Cardiac septum (tissue), 1 donor: ENCODE data around the gene PCTP. TPM values are rescaled to one million over a fixed set of nuclear protein-coding genes. Genes with fewer than 3 reads are reported as not detected.
A peak's percentile ranks its signal among the peaks of the same experiment; 100 is the strongest.

Source experiments
- DNase-seq: peaks from one replicate; pipeline ENCODE4 v3.0.0-alpha.2; 2020; ENCODE audit warnings: low spot score
- intact Hi-C: fragments of 100-400 bp; cut with DNase I; formaldehyde crosslinking; loops from one replicate; pipeline ENCODE4 v1.14.0; 2022
- long read RNA-seq: library from polyadenylated mRNA; unstranded; transcript quantifications from one replicate; pipeline ENCODE4 v2.0.0, GENCODE V29; 2021
- total RNA-seq: library from RNA; stranded (reverse); fragmentation: NEBNext Ultra II Directional; extraction: Animal tissue kit (Norgen Biotek cat#: 25700); gene quantifications from one replicate; pipeline ENCODE4 v1.2.1, GENCODE V29; 2021
- donor health status: DM: no; HTN: no; CAD: no.

Gene PCTP
- 13.2 TPM for total RNA-seq
- long read RNA-seq, transcript PCTP-201 (6 exons, 2,044 nt) = major isoform, 10 of 18 reads
- long read RNA-seq, partial matches to known transcripts = 1 of 18 reads
- long read RNA-seq, other reads (novel, unspliced or antisense) = 4 of 18 reads

GRCh38 chr17:55750750-55751657 lies at the start of gene PCTP:
Gene PCTP, plus strand, starts transcription at chr17:55751051. Its CDS starts 53 bp downstream, at chr17:55751104.
- intact Hi-C loops = no loop called here

GRCh38 chr17:55702150-55702549 lies 48.7 kb upstream of the PCTP start:
- intact Hi-C loops = no loop called here
- DNase-seq = no peak

More at GRCh38 chr17:55750750-55751657, at the start of gene PCTP:
- peak; percentile 98 for DNase-seq

- DNase-seq = no peak
- intact Hi-C loops = no loop called here
These were observed 46.5 kb upstream of the PCTP start for GRCh38 chr17:55704401-55704800.

- intact Hi-C loops = no loop called here
These were observed 45.0 kb upstream of the PCTP start for GRCh38 chr17:55705847-55706246.

GRCh38 chr17:55706808-55707773 lies 43.8 kb upstream of the PCTP start:
- no peak for DNase-seq

More at GRCh38 chr17:55705847-55706246, 45.0 kb upstream of the PCTP start:
- no peak for DNase-seq

GRCh38 chr17:55708175-55708974 lies 42.5 kb upstream of the PCTP start:
- DNase-seq = no peak
- intact Hi-C loops = no loop called here

More at GRCh38 chr17:55706808-55707773, 43.8 kb upstream of the PCTP start:
- intact Hi-C loops = no loop called here

GRCh38 chr17:55709440-55709839 lies 41.4 kb upstream of the PCTP start:
- DNase-seq = no peak
- intact Hi-C loops = loop anchor here (1.0 kb wide), 1 partner anchor 15 kb away; no protein-coding TSS in a partner anchor

- DNase-seq = no peak
- intact Hi-C loops = loop anchor here (1.0 kb wide), 1 partner anchor 16 kb away; no protein-coding TSS in a partner anchor
These were observed 40.9 kb upstream of the PCTP start for GRCh38 chr17:55709984-55710383.

GRCh38 chr17:55710410-55710809 lies 40.4 kb upstream of the PCTP start:
- intact Hi-C loops = no loop called here
- DNase-seq = no peak

- intact Hi-C loops = no loop called here
- no peak for DNase-seq
These were observed 39.9 kb upstream of the PCTP start for GRCh38 chr17:55710829-55711496.

GRCh38 chr17:55717432-55717831 lies 33.4 kb upstream of the PCTP start:
- intact Hi-C loops = loop anchor here (5.0 kb wide), 2 partner anchors 80 to 190 kb away; no protein-coding TSS in a partner anchor
- DNase-seq = no peak

GRCh38 chr17:55717898-55718735 lies 32.7 kb upstream of the PCTP start:
- DNase-seq = peak; percentile 81
- intact Hi-C loops = loop anchor here (5.0 kb wide), 2 partner anchors 81 to 191 kb away; no protein-coding TSS in a partner anchor

- intact Hi-C loops = loop anchor here (5.0 to 10.0 kb wide), 2 partner anchors 51 to 296 kb away; partner anchors contain the start of gene MMD
- no peak for DNase-seq
These were observed 29.7 kb upstream of the PCTP start for GRCh38 chr17:55720919-55721836.

- DNase-seq = no peak
- intact Hi-C loops = loop anchor here (5.0 to 10.0 kb wide), 2 partner anchors 50 to 297 kb away; partner anchors contain the start of gene MMD
These were observed 28.7 kb upstream of the PCTP start for GRCh38 chr17:55722016-55722736.

- intact Hi-C loops = loop anchor here (5.0 to 10.0 kb wide), 2 partner anchors 49 to 298 kb away; partner anchors contain the start of gene MMD
- no peak for DNase-seq
These were observed 27.9 kb upstream of the PCTP start, which contains the start of gene TMEM100 for GRCh38 chr17:55722742-55723487. Gene TMEM100, minus strand, starts transcription at chr17:55722864. Its CDS starts 1,794 bp downstream, at chr17:55721070.
